HG03139 (cell line): Measurements from ENCODE around the gene CA12.
"Not testable (repeated sequence)": the region's sequence is repeated elsewhere in the genome, so short reads cannot be mapped to it uniquely, and the experiment has no call there.

Source experiments
- ATAC-seq: cut with Tn5 transposase; IDR thresholded peaks from one replicate; pipeline ENCODE4 v1.9.1; 2021; ENCODE audit not compliant: unreplicated experiment

CA12 gene

DNA sequence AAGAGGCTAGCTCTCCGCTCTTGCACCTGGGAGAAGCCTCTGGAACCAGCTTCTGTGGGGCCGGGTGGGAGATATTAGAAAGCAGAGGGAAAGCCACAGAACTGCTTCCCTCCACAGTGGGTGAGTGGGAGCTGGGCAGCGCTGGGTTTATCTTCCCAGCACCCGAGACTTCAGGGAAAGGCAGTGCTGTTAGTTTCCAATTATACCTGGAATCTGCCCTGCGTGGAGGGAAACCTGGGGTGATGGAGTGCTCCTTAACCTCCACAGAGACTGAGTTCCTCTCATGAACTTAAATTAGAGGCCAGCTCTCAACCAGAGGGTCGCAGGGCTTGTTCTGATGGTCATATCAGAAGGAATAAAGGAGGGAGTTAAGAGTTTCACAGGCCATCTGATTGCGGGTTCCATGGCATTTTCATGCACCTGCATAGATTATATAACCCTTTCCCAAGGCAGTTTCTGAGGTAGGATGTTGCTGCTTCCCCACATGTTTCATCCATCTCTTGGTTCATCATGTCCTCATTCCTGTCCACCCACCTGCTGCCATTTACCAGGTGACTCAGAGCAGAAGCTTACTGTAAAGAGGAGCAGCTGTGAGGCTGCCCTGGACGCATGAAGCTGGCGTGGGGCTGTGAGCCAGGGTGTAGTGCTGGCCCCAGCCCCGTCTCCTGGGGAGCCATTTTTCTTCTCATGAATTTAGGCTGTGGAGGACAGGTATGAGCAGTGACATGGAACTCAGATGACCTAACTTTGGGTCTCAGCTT lies 42.5 kb downstream of the CA12 start:
- ATAC-seq = no peak

DNA sequence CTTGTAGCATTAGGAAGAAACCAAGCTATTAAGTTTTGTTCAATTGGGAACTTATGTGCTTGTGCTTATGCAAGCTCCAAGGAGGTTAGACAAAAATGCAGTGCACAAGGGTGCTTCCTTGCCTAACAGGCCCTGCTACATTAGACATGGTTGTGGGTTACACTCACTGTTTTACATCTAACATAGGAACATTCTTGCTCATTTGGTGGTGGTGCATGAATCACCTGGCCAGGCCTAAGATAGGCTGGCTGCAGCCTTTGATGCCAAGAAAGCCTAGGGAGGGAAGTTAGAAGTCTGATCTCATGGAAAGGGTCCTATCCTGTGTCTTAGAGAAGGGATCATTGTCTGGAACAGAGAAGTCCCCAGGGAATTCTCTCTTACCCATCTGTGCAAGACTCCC lies 43.5 kb downstream of the CA12 start:
- no peak for ATAC-seq

GRCh38 chr15:63337046-63337445 lies 44.6 kb downstream of the CA12 start:
- no peak for ATAC-seq

GRCh38 chr15:63335543-63336240 lies 46.0 kb downstream of the CA12 start:
- ATAC-seq = no peak

DNA sequence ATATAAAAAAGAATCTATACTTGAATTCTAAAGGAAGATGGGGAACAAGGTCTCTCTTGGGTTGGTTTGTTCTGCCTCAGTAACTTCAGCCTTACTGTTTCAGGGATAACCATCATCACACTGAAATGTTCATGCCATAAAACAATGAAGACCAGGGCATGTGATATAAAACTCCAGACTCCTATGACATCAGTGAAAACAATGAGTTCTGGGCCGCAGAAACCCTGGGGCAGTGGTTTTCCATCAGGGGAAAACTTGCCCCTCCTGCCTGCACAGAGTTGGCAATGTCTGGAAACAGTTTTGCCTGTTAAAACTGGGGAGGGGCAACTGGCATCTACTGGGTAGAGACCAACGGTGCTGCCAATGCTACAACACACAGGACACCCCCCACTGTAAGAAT lies 46.8 kb downstream of the CA12 start:
- no peak for ATAC-seq

GRCh38 chr15:63332367-63333124 lies 49.1 kb downstream of the CA12 start:
- no peak for ATAC-seq

GRCh38 chr15:63331456-63331855 lies 50.2 kb downstream of the CA12 start:
- ATAC-seq = no peak

GRCh38 chr15:63330926-63331325 lies 50.7 kb downstream of the CA12 start:
- no peak for ATAC-seq

GRCh38 chr15:63329567-63330350 lies 51.9 kb downstream of the CA12 start:
- ATAC-seq = no peak

DNA sequence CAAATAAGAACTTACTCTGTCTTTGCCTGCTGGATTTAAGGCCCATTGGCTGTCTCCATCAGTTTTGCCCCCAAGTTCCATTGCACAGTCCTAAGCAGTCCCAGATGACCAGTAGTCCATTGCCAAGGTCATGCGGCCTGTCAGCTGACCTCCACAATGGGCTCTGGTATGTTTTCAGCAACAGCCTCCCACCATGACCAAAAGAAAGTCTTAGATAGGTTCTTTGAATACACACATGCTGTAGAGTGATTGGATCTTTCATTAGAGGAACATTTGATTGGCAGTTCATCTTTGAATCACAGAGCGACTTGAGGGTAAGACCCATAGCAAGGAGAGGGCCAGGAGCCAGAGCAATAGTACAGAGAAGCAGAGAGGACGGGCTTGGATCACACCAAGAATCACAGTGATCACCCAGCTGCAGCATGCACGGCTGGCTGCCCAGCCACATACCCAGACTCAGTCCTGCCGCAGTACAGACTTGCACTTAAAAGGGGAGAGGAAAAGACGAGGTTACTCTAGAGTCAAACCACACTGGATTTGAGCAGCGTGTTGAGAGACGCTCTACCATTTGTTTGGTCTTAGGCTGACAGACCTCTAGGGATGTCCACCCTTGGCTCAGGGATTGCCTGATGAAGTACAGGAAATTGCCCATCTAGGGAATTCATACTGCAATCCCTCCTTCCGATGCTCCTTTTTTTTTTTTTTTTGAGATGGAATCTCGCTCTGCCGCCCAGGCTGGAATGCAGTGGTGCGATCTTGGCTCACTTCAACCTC lies 53.8 kb downstream of the CA12 start:
- ATAC-seq = no peak

GRCh38 chr15:63324770-63325169 lies 56.9 kb downstream of the CA12 start:
- no peak for ATAC-seq

- no peak for ATAC-seq
Observed at GRCh38 chr15:63323798-63324563, 57.7 kb downstream of the CA12 start.

DNA sequence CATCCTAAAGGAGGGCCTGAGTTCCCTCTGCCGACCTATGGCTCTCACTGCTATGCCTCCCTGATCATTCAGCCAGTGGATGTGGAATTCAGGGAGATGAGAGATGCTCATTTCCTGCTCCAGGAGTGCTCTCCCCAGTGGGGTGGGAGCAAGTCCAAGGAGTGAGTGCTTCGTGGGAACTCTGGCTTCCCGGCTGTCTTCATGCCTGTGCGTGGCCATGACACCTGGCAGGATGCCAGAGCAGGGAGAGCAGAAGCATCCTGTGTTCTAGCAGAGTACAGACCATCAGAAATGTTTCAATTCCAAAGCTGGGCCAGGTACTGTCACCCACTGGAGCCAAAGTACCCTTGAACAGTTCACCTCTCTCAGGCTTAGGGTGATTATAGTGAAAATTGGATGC lies 59.1 kb downstream of the CA12 start:
- ATAC-seq = no peak

DNA sequence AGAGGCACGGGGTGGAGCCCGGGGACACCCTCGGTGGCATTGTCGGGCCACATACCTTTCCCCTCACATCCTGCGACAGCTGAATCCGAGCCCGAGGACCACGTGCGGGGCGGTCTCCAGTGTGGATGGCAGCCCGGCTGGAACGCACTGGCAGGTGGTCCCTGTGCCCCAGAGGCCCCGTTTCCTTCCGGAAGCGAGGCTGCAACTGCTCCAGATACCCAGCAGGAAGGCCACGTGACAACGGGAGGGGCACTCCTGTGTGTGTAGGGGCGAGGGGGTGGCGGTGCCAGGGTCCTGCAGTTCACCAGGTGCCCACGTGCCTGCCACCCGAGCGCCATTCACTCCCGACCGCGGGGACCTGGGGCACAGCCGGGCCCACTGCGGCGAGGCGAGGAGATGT lies 60.2 kb downstream of the CA12 start:
- ATAC-seq = no peak

DNA sequence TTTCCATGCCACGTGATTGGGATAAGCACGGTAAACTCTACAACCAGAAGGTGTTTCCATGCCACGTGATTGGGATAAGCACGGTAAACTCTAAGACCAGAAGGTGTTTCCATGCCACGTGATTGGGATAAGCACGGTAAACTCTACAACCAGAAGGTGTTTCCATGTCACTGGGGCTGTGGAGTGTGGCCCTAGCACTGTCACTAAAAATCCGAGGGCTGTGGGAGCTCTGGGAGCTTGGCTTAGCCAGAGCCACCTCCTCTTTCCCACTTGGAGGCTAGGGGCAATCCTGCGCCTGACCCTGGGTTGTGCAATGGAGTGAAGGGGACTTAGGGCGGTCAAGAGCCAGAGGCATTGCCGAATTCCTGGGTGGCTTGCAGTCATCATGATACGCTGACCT lies 60.7 kb downstream of the CA12 start:
- ATAC-seq = not testable (repeated sequence)

DNA sequence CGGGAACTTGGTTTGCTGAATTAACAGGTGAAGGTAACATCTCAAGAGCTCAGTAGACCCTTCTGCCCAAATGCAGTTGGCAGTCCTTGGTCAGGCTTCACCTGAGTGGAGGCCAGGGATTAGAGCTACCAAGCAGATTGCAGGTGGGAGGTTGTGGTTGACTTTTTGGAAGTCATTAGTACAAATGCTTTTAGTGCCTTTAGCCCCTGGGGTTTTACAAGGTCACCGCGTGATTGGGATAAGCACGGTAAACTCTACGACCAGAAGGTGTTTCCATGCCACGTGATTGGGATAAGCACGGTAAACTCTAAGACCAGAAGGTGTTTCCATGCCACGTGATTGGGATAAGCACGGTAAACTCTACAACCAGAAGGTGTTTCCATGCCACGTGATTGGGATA lies 61.2 kb downstream of the CA12 start:
- not testable (repeated sequence) for ATAC-seq

GRCh38 chr15:63319065-63319464 lies 62.6 kb downstream of the CA12 start:
- no peak for ATAC-seq

- ATAC-seq = no peak
Observed at GRCh38 chr15:63318344-63318743, 63.3 kb downstream of the CA12 start.

- ATAC-seq = no peak
Observed at GRCh38 chr15:63314409-63314808, 67.2 kb downstream of the CA12 start.

GRCh38 chr15:63313825-63314224 lies 67.8 kb downstream of the CA12 start:
- no peak for ATAC-seq
